Sigmoid colon (tissue), 3 donors: ENCODE results near the gene FMO1.

Experiments
- POLR2A ChIP-seq, 2 donors: fragments of 450-650 bp; IDR thresholded peaks; one replicate each; pipeline ENCODE4 v1.6.1; 2016; ENCODE audit warnings: antibody characterized with exemption in 2 of 2, mild to moderate bottlenecking in 2 of 2, moderate library complexity in 2 of 2
- TF ChIP-seq, protein P1 (sequence below), 4 experiments: fragments of 450-650 bp in 3 of 4; fragments of 200-600 bp in 1 of 4; IDR thresholded peaks; one replicate each; pipeline ENCODE4 v1.5.1; 2016 to 2019; ENCODE audit warnings: antibody characterized with exemption in 4 of 4, mild to moderate bottlenecking in 3 of 4, moderate library complexity in 2 of 4

DNA sequence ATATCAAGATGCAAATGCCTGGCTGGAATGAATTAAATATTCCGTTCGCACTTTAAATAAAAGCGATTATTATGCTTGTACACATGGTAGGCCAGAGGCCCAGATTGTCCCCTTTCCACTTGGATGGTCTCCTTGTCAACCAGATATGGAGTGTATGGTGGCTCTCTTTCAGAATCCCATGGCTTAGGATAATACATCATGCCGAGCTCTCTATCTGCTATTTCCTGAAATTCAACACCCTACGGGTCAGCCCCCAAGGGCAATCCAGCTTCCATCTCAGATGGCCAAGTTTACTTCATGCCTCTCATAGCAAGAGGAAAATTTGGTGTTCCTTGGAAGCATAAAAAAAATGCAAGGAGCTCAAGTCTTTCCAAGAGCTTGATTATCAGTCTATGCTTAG lies 25.4 kb upstream of the FMO1 start:
- TF ChIP-seq, protein P1, sequence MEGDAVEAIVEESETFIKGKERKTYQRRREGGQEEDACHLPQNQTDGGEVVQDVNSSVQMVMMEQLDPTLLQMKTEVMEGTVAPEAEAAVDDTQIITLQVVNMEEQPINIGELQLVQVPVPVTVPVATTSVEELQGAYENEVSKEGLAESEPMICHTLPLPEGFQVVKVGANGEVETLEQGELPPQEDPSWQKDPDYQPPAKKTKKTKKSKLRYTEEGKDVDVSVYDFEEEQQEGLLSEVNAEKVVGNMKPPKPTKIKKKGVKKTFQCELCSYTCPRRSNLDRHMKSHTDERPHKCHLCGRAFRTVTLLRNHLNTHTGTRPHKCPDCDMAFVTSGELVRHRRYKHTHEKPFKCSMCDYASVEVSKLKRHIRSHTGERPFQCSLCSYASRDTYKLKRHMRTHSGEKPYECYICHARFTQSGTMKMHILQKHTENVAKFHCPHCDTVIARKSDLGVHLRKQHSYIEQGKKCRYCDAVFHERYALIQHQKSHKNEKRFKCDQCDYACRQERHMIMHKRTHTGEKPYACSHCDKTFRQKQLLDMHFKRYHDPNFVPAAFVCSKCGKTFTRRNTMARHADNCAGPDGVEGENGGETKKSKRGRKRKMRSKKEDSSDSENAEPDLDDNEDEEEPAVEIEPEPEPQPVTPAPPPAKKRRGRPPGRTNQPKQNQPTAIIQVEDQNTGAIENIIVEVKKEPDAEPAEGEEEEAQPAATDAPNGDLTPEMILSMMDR (IDR thresholded peaks at IDR 0.05), result no peak
- TF ChIP-seq POLR2A (IDR thresholded peaks at IDR 0.05), result no peak
